Lower leg skin (tissue), 3 donors: ENCODE data around the gene ATF7.

Source experiments
- CTCF ChIP-seq, 3 donors: fragments of 450-650 bp; IDR thresholded peaks; one replicate each; pipeline ENCODE4 v1.5.1; 2016; ENCODE audit warnings: antibody characterized with exemption in 3 of 3, mild to moderate bottlenecking in 3 of 3, moderate library complexity in 2 of 3
- POLR2A ChIP-seq, 2 donors: fragments of 450-650 bp; IDR thresholded peaks; one replicate each; pipeline ENCODE4 v1.6.1; 2016 to 2017; ENCODE audit warnings: antibody characterized with exemption in 2 of 2, mild to moderate bottlenecking in 1 of 2, moderate library complexity in 1 of 2

- TF ChIP-seq CTCF (IDR thresholded peaks at IDR 0.05) (no peak), POLR2A (IDR thresholded peaks at IDR 0.05) (no peak)
Observed at GRCh38 chr12:53467082-53467481, 159.1 kb downstream of the ATF7 start.
